GM21447 (cell line): ENCODE data around the gene BDP1.
"Not testable (repeated sequence)": the region's sequence is repeated elsewhere in the genome, so short reads cannot be mapped to it uniquely, and the experiment has no call there.

Experiments used
- ATAC-seq: cut with Tn5 transposase; IDR thresholded peaks from one replicate; pipeline ENCODE4 v1.9.1; 2021; ENCODE audit not compliant: unreplicated experiment

Gene BDP1

GRCh38 chr5:71461360-71461759 is 5.9 kb downstream of the BDP1 start:
- ATAC-seq, result no peak

DNA sequence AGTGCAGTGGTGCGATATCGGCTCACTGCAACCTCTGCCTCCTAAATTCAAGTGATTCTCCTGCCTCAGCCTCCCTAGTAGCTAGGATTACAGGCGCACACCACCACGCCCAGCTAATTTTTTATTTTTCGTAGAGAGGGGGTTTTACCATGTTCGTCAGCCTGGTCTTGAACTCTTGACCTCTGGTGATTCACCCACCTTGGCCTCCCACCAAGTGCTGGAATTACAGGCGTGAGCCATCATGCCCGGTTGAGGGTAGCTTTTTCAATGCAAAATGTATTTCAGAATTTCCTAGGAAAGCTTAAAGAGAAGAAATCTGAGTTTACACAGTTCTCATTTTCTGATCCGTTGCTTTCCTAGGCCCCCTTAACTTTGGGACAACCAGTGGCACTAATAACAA is 15.7 kb downstream of the BDP1 start:
- no peak for ATAC-seq

DNA sequence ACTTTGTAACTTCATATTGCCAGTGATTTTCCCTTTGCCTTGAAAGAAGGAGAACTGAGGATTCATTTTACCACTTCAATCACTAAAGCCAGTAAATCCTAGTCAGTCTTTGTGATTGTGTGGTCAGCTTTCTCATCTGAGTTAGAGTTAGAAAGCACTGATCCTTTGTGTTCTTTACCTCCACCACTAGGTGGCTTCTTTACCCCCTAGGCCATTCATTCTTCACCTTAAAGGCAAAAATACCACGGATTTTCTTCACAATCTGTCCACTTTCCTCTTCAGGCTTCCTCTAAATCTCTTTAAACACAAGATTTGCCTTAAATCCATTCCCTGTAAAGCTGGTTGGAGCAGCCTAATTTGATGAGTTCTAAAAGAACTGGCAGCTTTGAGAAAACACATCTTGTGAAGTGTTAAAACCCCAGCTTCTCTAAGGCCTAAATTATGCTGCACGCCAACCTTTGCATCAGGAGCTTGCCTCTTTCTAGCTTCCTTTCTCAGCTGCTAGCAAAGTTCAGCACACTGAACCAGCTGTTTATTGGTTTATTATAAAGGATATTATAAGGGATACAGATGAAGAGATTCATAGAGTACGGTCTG is 20.4 kb downstream of the BDP1 start:
- no peak for ATAC-seq

DNA sequence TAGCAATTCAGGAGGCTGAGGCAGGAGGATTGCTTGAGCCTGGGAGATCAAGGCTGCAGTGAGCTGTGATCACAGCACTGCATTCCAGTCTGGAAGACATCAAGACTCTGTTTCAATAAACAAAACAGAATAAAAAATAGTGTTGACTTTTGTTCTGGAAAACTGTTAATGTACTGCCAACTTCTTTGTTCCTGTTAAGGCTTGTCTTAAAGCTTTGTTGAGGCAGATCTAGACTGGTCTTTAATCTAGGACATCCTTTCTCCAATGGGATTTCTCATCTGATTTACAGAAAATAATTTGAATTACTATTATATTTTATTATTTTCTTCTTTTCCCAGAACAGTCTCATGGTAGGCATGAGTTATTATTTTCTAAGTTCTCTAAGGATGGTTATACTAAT is 26.0 kb downstream of the BDP1 start:
- no peak for ATAC-seq

DNA sequence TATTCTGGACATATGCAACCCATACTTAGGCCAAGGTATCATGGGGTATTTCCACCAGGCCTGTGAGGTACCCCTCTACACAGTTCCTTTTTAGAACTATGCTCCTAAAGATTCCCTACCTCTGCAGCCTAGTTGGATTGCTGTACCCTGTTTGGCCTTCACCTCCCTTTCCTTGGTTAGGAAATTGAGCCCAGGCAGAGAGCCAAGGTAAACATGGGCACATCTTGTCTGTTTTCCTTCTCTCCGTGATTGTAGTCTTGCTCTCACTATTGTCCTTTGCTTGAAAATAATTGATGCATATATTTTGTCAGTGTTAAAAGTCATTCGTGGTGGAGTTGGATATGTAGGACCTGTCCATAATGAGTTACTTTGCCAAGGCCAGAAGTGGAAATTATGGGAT is 26.7 kb downstream of the BDP1 start:
- no peak for ATAC-seq

- no peak for ATAC-seq
Observed at GRCh38 chr5:71483355-71483754, 27.9 kb downstream of the BDP1 start.

DNA sequence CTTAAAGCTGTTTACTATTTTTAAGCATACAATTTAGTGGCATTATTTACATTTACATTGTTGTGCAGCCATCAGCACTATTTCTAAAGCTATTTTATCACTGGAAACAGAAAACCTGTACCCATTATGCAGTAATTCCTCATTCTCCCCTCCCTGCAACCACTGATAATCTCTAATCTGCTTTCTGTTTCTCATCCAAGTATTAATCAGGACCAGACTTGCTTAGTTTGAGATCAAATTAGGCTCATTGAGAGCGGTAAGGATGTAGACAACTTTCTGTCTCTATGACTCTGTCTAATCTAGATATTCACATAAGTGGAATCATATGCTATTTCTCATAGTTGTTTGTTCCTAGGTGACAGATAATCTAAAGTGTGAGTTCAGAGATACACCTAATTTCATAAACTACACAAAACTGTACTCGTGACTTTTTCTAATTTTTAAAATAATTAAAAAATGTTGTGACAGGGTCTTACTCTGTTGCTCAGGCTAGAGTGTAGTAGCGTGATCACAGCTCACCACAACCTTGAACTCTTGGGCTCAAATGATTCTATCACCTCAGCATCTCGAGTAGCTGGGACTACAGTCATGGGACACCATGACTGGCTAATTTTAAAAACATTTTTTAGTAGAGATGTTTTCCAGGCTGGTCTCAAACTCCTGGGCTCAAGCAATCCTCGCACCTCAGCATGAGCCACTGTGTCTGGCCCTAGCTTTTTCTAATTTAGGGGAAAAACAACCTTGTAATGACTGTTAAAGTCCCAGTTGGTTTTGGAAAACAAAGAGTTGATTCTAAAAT is 37.6 kb downstream of the BDP1 start:
- ATAC-seq, result no peak

DNA sequence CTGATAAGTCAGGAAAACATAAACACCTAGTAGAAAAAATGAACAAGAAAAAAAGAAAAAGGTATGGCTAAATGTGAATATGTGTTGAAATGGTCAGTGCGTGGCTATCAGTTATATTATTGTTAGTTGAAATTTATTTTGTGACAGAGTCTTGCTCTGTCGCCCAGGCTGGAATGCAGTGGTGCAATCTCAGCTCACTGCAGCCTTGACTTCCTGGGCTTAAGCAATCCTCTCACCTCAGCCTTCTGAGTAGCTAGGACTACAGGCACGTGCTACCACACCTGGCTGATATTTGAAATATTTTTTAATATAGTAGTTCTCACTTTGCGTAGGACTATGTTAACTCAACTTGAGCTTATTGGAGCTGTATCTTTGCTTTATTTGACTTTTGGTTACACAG is 38.8 kb downstream of the BDP1 start:
- not testable (repeated sequence) for ATAC-seq

- ATAC-seq, result not testable (repeated sequence)
Observed at GRCh38 chr5:71498756-71499155, 43.3 kb downstream of the BDP1 start.

DNA sequence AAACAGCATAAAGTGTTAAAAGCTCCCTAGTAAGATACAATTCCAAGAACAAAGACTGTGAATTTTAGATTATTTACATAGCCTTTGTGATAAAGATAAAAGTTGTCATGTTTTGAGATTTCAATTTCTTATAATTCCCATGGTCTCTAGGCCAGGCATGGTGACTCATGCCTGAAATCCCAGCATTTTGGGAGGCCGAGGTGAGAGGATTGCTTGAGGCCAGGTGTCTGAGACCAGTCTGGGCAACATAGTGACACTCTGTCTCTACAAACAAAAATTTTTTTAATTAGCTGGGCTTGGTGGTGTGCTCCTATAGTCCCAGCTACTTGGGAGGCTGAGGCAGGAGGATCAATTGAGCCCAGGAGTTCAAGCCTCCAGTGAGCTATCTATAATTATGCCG is 48.1 kb downstream of the BDP1 start:
- no peak for ATAC-seq

DNA sequence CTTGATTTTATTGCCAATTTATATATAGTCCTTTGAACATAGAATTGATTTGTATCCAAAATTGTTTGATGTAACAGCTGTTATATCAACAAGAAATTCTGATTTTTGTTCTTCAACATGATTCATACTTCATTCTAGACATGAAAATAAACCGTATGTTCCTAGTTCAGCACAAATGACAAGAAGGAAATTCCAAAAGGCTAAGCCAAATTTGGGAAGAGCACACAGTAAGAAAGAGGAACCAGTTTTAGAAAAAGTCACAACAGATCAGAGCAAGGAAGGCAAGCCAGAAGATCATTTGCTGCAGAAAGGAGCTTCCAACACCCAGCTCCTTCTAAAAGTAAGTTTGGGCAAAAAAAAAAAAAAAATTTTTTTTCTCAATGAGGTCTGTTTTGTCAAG is 66.7 kb downstream of the BDP1 start:
- ATAC-seq, result no peak

GRCh38 chr5:71525611-71526010 is 70.2 kb downstream of the BDP1 start:
- ATAC-seq, result not testable (repeated sequence)

DNA sequence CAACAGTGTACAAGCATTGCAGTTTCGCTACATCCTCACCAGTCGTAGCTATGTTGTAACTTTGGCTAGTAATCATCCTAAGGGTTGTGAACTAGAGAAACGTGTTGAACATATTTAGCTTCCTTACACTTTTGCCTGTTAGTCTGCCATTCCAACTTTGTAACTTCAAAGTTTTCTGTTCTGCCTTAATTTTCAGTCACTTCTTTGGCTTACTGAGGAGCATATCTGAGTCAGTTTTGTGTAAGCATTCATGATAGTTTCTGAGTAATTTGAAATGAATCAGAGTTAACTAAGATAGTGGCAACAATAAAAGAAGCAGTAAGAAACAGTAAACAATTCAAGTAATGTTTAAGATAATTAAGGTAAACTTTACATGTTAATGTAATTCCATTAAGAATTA is 72.8 kb downstream of the BDP1 start:
- ATAC-seq, result no peak

GRCh38 chr5:71529682-71530081 is 74.2 kb downstream of the BDP1 start:
- no peak for ATAC-seq

DNA sequence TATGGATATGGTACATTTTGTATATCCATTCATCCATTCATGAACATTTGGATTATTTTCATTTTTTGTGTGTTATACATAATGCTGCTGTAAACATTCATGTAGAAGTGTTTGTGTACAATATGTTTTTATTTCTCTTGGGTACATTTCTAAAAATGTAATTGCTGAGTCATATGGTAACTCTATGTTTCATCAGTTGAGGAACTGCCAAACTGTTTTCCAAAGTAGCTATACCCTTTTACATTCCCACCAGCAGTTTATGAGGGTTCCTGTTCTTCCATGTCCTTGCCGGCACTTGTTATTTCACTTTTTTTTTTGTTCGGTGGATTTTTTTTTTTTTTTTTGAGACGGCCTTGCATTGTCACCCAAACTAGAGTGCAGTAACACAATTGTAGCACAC is 77.7 kb downstream of the BDP1 start:
- ATAC-seq, result no peak

- ATAC-seq, result peak; percentile 81
Observed at GRCh38 chr5:71533615-71534014, 78.2 kb downstream of the BDP1 start.

DNA sequence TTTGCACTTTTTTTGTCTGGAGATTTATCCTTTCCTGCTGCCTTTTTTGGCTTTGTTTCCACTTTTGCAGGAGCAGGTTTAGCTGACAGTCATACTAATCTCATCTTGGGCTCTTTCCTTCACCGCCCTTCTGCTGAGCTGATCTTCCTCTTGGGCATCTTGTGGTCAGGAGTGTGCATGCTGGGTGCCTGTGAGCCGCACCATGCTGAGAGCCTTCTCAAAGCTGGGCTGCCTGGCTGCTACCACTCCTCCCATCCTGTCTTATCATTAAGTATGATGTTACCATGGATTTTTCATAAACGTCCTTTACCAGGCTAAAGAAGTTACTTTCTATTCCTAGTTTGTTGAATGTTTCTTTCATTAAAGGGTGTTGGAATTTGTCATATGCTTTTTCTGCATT is 82.2 kb downstream of the BDP1 start:
- ATAC-seq, result no peak

DNA sequence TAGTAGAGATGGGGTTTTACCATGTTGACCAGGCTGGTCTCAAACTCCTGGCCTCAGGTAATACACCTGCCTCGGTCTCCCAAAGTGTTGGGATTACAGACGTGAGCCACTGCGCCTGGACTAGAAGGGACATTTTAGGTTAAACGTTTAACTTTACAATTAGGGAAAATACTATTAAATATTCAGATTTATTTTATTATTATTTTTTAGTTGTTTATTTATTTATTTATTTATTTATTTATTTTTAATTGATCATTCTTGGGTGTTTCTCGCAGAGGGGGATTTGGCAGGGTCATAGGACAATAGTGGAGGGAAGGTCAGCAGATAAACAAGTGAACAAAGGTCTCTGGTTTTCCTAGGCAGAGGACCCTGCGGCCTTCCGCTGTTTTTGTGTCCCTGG is 95.4 kb downstream of the BDP1 start:
- ATAC-seq, result not testable (repeated sequence)

- ATAC-seq, result not testable (repeated sequence)
Observed at GRCh38 chr5:71551582-71551981, 96.1 kb downstream of the BDP1 start.

DNA sequence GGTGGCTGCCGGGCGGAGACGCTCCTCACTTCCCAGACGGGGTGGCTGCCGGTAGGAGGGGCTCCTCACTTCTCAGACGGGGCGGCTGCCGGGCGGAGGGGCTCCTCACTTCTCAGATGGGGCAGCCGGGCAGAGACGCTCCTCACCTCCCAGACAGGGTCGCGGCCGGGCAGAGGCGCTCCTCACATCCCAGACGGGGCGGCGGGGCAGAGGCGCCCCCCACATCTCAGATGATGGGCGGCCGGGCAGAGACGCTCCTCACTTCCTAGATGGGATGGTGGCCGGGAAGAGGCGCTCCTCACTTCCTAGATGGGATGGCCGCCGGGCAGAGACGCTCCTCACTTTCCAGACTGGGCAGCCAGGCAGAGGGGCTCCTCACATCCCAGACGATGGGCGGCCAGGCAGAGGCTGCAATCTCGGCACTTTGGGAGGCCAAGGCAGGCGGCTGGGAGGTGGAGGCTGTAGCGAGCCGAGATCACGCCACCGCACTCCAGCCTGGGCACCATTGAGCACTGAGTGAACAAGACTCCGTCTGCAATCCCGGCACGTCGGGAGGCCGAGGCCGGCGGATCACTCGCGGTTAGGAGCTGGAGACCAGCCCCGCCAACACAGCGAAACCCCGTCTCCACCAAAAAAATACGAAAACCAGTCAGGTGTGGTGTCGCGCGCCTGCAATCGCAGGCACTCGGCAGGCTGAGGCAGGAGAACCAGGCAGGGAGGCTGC is 96.7 kb downstream of the BDP1 start:
- ATAC-seq, result not testable (repeated sequence)

- no peak for ATAC-seq
Observed at GRCh38 chr5:71563161-71563560, 107.7 kb downstream of the BDP1 start.

GRCh38 chr5:71564895-71565294 is 109.4 kb downstream of the BDP1 start:
- ATAC-seq, result no peak
